GM23338 (cell line): Measurements from ENCODE around the gene CALHM2. TPM values are rescaled to one million over a fixed set of nuclear protein-coding genes. Genes with fewer than 3 reads are reported as not detected.

Experiments
- ATAC-seq: fragments of 200-7000 bp; cut with Tn5 transposase; 3 replicates; pipeline ENCODE4 v1.9.1; 2020
- DNase-seq: peaks from one replicate; pipeline ENCODE4 v3.0.0-alpha.2; 2015; ENCODE audit warnings: low spot score
- H2AFZ ChIP-seq: fragments of 200-600 bp; sonication (generic); 2 replicates; pipeline ENCODE4 v1.8.0; 2016; ENCODE audit warnings: antibody characterized with exemption, mild to moderate bottlenecking, moderate library complexity
- H3F3A ChIP-seq: fragments of 200-600 bp; sonication (generic); replicated peaks from 2 replicates; pipeline ENCODE4 v1.8.0; 2017; ENCODE audit warnings: antibody characterized with exemption, mixed run types, low read depth
- H3K27ac ChIP-seq: fragments of 200-600 bp; sonication (generic); 2 replicates; pipeline ENCODE4 v1.6.1; 2016; ENCODE audit warnings: low read depth
- H3K27me3 ChIP-seq: fragments of 200-600 bp; sonication (generic); 2 replicates; pipeline ENCODE4 v1.8.0; 2016; ENCODE audit warnings: mild to moderate bottlenecking, mixed run types, moderate library complexity; ENCODE audit not compliant: insufficient read depth
- H3K36me3 ChIP-seq: fragments of 200-600 bp; sonication (generic); 2 replicates; pipeline ENCODE4 v1.8.0; 2016; ENCODE audit warnings: mild to moderate bottlenecking; ENCODE audit not compliant: insufficient read depth
- H3K4me1 ChIP-seq: fragments of 200-600 bp; sonication (generic); 2 replicates; pipeline ENCODE4 v1.8.0; 2016; ENCODE audit warnings: mild to moderate bottlenecking, moderate library complexity; ENCODE audit not compliant: insufficient read depth
- H3K4me2 ChIP-seq: fragments of 200-600 bp; sonication (generic); 2 replicates; pipeline ENCODE4 v1.7.1; 2017; ENCODE audit warnings: mixed run types
- H3K4me3 ChIP-seq: fragments of 200-600 bp; sonication (generic); 2 replicates; pipeline ENCODE4 v1.6.1; 2016; ENCODE audit warnings: mixed run types
- H3K79me2 ChIP-seq: fragments of 200-600 bp; sonication (generic); replicated peaks from 2 replicates; pipeline ENCODE4 v1.8.0; 2017; ENCODE audit warnings: mild to moderate bottlenecking; ENCODE audit not compliant: insufficient read depth
- H3K9me2 ChIP-seq: fragments of 200-600 bp; sonication (generic); 2 replicates; pipeline ENCODE4 v1.8.0; 2017; ENCODE audit not compliant: insufficient read depth
- H4K20me1 ChIP-seq: fragments of 200-600 bp; sonication (generic); replicated peaks from 2 replicates; pipeline ENCODE4 v1.8.0; 2017; ENCODE audit warnings: mild to moderate bottlenecking; ENCODE audit not compliant: insufficient read depth
- H3K27ac Mint-ChIP-seq: 2 replicates; pipeline ENCODE4 v1.8.0; 2020; ENCODE audit warnings: inconsistent platforms, mild to moderate bottlenecking, moderate library complexity, mixed read lengths
- H3K27me3 Mint-ChIP-seq: 3 replicates; pipeline ENCODE4 v1.8.0; 2022; ENCODE audit warnings: low read depth, mild to moderate bottlenecking, moderate library complexity, mixed read lengths, inconsistent platforms; ENCODE audit not compliant: insufficient read depth, poor library complexity
- H3K36me3 Mint-ChIP-seq: 3 replicates; pipeline ENCODE4 v1.8.0; 2021; ENCODE audit warnings: low read depth, mild to moderate bottlenecking, inconsistent platforms, moderate library complexity, mixed read lengths
- H3K4me1 Mint-ChIP-seq: 3 replicates; pipeline ENCODE4 v1.8.0; 2020; ENCODE audit warnings: mild to moderate bottlenecking, inconsistent platforms, mixed read lengths
- H3K4me3 Mint-ChIP-seq: 3 replicates; pipeline ENCODE4 v1.8.0; 2021; ENCODE audit warnings: moderate library complexity, mild to moderate bottlenecking, inconsistent platforms, mixed read lengths
- H3K9me3 Mint-ChIP-seq: 3 replicates; pipeline ENCODE4 v1.8.0; 2020; ENCODE audit warnings: moderate library complexity, mild to moderate bottlenecking, inconsistent platforms, mixed read lengths
- CREB1 ChIP-seq: fragments of 250-450 bp; sonication (Bioruptor Pico); IDR thresholded peaks from 2 replicates; pipeline ENCODE4 v1.5.0; 2020; ENCODE audit warnings: low read depth, mild to moderate bottlenecking, moderate library complexity
- CTCF ChIP-seq, 2 experiments: fragments of 200-600 bp in 1 of 2; sonication (generic) in 1 of 2; conservative IDR thresholded peaks; 2 replicates each; pipeline versions ENCODE4 v1.5.1 to v1.6.1; 2016 to 2017; ENCODE audit warnings: antibody characterized with exemption in 2 of 2, low read depth in 2 of 2, mild to moderate bottlenecking in 2 of 2, moderate library complexity in 1 of 2
- ETS1 ChIP-seq: IDR thresholded peaks from 2 replicates; pipeline ENCODE4 v1.6.1; 2016; ENCODE audit warnings: antibody characterized with exemption
- EZH2 ChIP-seq: fragments of 200-600 bp; sonication (generic); IDR thresholded peaks from one replicate; pipeline ENCODE4 v1.8.0; 2017; ENCODE audit warnings: antibody characterized with exemption, mild to moderate bottlenecking, low read depth; ENCODE audit not compliant: unreplicated experiment
- EZH2phosphoT487 ChIP-seq: fragments of 200-600 bp; sonication (generic); IDR thresholded peaks from one replicate; pipeline ENCODE4 v1.8.1; 2018; ENCODE audit warnings: antibody characterized with exemption; ENCODE audit not compliant: unreplicated experiment
- JUNB ChIP-seq: IDR thresholded peaks from one replicate; pipeline ENCODE4 v1.6.1; 2016; ENCODE audit warnings: antibody characterized with exemption; ENCODE audit not compliant: unreplicated experiment
- NANOG ChIP-seq: IDR thresholded peaks from 2 replicates; pipeline ENCODE4 v1.6.1; 2016; ENCODE audit warnings: antibody characterized with exemption, borderline replicate concordance
- POLR2AphosphoS5 ChIP-seq: IDR thresholded peaks from 2 replicates; pipeline ENCODE4 v1.6.1; 2016; ENCODE audit warnings: antibody characterized with exemption, low read depth
- REST ChIP-seq: IDR thresholded peaks from one replicate; pipeline ENCODE4 v1.6.1; 2018; ENCODE audit warnings: antibody characterized with exemption; ENCODE audit not compliant: unreplicated experiment
- STAT1 ChIP-seq: IDR thresholded peaks from one replicate; pipeline ENCODE4 v1.6.1; 2016; ENCODE audit warnings: antibody characterized with exemption; ENCODE audit not compliant: unreplicated experiment
- ZNF114 ChIP-seq: fragments of 250-450 bp; sonication (Bioruptor Pico); IDR thresholded peaks from 2 replicates; pipeline ENCODE4 v1.5.0; 2020; ENCODE audit warnings: mild to moderate bottlenecking, moderate library complexity
- ZNF331 ChIP-seq: fragments of 250-450 bp; sonication (Bioruptor Pico); IDR thresholded peaks from 2 replicates; pipeline ENCODE4 v1.5.0; 2020; ENCODE audit warnings: low read depth, mild to moderate bottlenecking, moderate library complexity
- ZNF462 ChIP-seq: fragments of 250-450 bp; sonication (Bioruptor Pico); IDR thresholded peaks from 2 replicates; pipeline ENCODE4 v1.5.0; 2020; ENCODE audit warnings: mild to moderate bottlenecking, moderate library complexity
- polyA plus RNA-seq: library from polyadenylated mRNA; unstranded; fragments of >200 nt; fragmentation: Nextera tagmentation; extraction: Ambion mirVana; gene quantifications from 2 replicates; pipeline ENCODE4 v1.2.1, GENCODE V29; 2016
- total RNA-seq: library from RNA; depleted of rRNA; stranded (reverse); fragments of >200 nt; shearing (Covaris generic); gene quantifications from 2 replicates; pipeline ENCODE4 v1.2.3, GENCODE V29; 2014

Gene CALHM2
- total and polyA plus RNA-seq, 2 experiments from 2014 or later: 2.1 to 2.2 TPM

GRCh38 chr10:103490986-103491314 lies 38.8 kb upstream of the CALHM2 start:
- H3K36me3 Mint-ChIP-seq: no peaks in the 10 kb centered on the region
- H3K36me3 ChIP-seq: no peaks in the 10 kb centered on the region
- no peak overlapping the region for H3K4me2 ChIP-seq
- H3F3A ChIP-seq: peaks cover 5% of the 10 kb centered on the region; the same call in 1 of the 2 replicates
- peaks cover 42% of the 10 kb centered on the region for H3K27me3 ChIP-seq
- H2AFZ ChIP-seq: no peak overlapping the region
- H3K27ac Mint-ChIP-seq: no peak overlapping the region
- peaks cover 28% of the 10 kb centered on the region for H3K27me3 Mint-ChIP-seq
- no peak overlapping the region for H3K4me3 ChIP-seq
- H3K4me1 Mint-ChIP-seq: peaks cover 18% of the 10 kb centered on the region; the same call in 2 of the 3 replicates
- H3K4me1 ChIP-seq: no peaks in the 10 kb centered on the region; the same call in 1 of the 2 replicates
- no peaks in the 10 kb centered on the region; the same call in 2 of the 3 replicates for H3K9me3 Mint-ChIP-seq
- no peaks in the 10 kb centered on the region for H3K9me2 ChIP-seq
- H3K27ac ChIP-seq: no peak overlapping the region
- TF ChIP-seq EZH2phosphoT487 (no peak), REST (no peak), EZH2 (no peak), CREB1 (CRISPR knock-in tag) (no peak), JUNB (no peak), ZNF114 (no peak), STAT1 (no peak), ZNF462 (CRISPR knock-in tag) (no peak), ZNF331 (CRISPR knock-in tag) (no peak), NANOG (no peak), ETS1 (no peak), CTCF (conservative IDR thresholded peaks at IDR 0.05; ENCODE audit: low read depth in 2 of 2) (no peak), POLR2AphosphoS5 (no peak)
- DNase-seq: no peak
- no peak overlapping the region for H3K4me3 Mint-ChIP-seq
- no peak for ATAC-seq
- H3K79me2 ChIP-seq: no peaks in the 10 kb centered on the region
- no peaks in the 10 kb centered on the region for H4K20me1 ChIP-seq
